ENCODE data around the gene DENND1A.

GRCh38 chr9:123876750-123877149 is 53.2 kb downstream of the DENND1A start:
- TF ChIP-seq CTCF (IDR thresholded peaks at IDR 0.05) (no peak), IRF2 (CRISPR knock-in tag; IDR thresholded peaks at IDR 0.05; ENCODE audit: borderline replicate concordance, low read depth) (no peak), MAX (CRISPR knock-in tag; IDR thresholded peaks at IDR 0.05) (no peak), ARID4B (CRISPR knock-in tag; IDR thresholded peaks at IDR 0.05; ENCODE audit: borderline replicate concordance) (no peak), USF2 (CRISPR knock-in tag; IDR thresholded peaks at IDR 0.05) (no peak), NFYB (CRISPR knock-in tag; conservative IDR thresholded peaks at IDR 0.05; ENCODE audit: low read depth) (no peak), NR2C2 (CRISPR knock-in tag; IDR thresholded peaks at IDR 0.05) (no peak), JUN (CRISPR knock-in tag; IDR thresholded peaks at IDR 0.05) (no peak)
